ENCODE results near the gene GPR146.

GPR146 gene

DNA sequence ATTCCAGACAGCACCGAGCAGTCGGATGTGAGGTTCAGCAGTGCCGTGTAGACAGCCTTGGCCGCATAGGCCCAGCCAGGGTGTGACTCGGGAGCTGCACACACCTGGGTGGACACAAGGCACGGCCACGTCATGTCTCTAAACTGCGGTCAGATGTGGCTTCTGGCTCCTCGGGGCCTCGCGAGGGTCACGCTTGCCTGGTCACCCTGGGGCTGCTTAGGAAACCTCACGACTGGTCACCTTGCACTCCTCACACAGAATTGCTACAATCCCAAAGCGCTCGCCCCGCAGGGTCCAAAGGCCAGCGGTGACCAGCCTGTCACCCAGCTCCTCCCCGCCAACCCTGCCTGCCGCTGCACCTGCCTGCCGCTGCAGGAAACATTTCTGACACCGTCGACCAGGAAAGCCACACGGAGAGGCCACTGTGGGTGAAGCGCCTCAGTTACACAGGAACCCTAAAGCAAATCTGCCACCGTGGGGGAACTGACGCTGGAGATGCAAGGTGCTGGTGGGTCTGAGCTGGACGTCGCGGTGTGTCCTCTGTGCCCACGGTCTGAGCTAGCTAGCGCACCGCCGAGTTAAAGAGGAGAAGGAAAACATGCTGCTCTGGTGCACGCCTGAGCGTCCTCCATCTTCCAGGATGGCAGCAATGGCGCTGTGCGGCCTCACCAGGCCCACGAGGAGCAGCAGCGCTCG lies 48.6 kb downstream of the GPR146 start:
- no peak for DNase-seq (ENCODE audit: low read depth, low spot score)

DNA sequence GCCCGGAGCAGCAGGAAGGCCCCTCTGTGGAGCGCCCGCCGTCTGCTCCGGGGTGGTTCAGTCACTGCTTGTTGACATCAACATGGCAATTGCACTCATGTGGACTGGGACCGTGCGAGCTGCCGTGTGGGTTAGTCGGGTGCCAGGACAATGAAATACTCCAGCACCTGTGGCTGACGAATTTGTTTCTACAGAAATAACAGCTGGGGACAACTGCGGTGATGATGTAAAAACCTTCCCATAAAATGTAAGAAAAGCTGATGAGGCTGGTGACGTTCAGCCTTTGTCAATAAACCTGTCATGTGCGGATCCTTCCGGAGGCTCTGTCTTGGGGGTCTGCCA lies 49.1 kb downstream of the GPR146 start:
- DNase-seq (ENCODE audit: low read depth, low spot score): no peak

DNA sequence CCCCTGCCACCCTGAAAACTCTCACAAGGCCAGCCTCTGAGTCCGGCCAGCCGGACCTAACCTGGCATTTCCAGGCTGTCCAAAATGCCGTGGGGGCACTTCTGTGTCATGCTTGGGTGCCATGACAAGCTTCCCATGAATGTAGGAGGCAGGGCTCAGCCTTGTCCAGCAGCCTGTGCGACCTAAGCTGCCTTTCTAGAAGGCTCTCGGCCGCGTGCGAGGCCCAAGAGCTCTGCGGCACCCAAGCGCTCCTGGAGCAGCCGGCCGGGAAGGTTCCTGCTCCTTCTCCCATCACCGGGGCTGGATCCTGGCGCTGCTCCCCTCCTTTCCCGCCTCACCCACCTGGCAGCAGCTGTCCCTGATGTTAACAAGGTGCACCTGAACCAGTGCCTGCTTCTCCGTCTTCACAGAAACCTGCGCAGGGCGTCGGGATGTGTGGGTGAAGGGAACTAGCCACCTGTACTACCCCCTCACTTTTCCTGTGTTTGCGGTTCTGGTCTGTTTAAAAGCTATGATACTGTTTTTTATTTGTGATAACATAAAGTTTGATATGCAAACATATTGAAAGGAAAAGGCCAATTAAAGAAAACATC lies 49.7 kb downstream of the GPR146 start:
- no peak for DNase-seq (ENCODE audit: low read depth, low spot score)

DNA sequence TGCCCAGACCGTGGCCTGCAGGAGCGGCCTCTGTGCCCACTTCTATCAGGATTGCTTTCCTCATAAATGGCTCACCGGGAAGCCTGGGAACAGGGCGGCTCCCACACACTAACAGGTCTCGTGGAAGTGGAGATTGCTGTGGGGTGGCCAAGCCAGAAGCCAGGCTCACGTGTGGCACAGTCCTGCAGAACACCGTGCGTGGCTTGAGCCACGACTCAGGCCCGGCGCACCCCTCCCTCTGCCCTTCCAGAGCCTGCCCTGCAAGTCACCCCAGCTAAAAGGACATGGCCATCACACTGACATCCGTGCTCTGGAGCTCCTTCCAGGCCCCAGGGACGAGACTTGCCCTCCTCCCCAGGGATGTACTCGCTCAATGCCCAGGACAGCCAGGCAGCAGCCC lies 50.5 kb downstream of the GPR146 start:
- no peak for DNase-seq (ENCODE audit: low read depth, low spot score)

DNA sequence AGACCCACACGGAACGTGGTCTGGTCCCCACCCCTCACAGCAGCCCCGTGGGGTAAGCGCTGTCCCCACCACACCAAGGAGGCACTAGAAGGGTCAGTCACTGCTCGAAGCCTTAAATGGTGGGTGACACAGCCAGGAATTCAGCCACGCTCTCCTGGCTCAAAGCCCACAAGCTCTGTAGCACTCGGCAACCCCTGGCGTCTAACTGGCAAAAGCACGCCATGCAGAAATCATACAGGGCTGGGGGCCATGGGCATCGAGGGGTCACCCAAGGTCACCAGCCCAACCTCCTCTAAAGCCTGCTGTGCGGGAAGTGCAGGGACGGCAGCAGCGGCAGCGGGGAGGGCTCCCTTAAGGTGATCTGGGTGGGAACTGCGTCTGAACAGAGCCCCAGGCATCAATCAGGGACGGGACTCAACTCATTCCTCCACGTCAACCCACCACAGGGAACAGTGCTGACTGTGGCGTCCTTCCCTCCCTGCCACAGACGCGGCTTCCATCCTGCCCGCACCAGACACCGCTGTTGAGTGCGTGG lies 51.3 kb downstream of the GPR146 start:
- DNase-seq (ENCODE audit: low read depth, low spot score): no peak

DNA sequence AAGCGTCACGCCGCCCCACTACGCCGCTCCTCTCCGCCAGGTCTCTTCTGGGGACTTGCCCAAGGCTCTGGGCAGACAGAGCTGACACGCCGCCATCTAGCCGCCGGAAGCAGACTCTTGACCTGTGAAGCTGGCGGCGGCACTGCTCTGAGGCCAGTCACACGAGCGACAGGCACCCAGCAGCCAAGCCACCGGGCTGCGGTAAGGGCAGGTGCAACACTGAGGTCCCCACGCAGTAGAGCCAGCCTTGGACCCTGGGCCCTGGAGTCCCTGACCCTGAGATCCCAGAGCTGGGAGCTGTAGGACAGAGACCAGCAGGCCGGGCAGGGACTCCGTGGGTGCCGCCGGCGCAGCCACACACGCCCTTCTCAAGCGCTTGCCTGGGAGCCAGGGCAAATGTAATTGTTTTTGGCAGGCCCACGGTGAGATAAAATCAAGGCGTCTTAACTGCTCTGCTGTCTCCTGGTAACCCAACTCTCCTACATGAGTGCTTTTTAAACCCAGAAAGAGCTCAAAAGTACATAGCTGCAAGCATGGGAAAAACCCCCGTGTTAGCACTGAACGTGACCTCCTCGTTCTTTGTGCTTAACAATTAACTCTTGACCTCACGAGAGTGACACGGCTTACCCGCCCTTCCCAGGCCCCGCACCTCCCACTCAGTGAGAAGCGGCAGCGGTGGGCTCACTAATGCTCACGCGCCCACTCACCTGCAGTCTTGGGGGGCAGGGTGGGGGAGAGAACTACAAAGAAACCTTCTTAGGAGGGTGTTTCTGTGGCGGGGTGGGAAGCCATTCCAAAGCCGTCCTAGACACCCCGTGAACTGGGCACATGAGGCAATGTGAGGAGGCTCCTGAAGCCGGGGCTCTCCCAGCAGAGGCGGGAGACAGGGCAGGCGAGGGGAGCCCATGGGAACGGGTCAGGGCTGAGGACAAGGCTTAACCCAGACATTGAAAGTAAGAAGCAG lies 52.1 kb downstream of the GPR146 start:
- no peak for DNase-seq (ENCODE audit: low read depth, low spot score)

DNA sequence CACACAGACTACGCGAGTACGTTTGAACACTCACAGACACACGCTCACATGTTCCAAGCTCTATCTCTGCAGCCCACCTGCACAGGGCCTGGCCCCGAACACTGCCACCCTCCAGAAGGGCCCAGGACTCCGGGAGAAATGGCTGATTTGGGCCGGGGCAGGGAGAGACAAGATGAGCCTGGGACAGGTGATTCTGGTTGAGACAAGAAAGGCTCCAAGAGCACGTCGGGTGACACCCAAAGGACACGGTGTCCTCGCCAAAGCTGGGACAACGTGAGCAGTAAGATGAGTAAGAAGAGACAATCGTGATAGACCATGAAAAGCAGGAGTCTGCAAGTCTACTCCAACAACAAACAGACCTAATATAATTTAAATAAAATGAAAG lies 52.8 kb downstream of the GPR146 start:
- DNase-seq (ENCODE audit: low read depth, low spot score): no peak

DNA sequence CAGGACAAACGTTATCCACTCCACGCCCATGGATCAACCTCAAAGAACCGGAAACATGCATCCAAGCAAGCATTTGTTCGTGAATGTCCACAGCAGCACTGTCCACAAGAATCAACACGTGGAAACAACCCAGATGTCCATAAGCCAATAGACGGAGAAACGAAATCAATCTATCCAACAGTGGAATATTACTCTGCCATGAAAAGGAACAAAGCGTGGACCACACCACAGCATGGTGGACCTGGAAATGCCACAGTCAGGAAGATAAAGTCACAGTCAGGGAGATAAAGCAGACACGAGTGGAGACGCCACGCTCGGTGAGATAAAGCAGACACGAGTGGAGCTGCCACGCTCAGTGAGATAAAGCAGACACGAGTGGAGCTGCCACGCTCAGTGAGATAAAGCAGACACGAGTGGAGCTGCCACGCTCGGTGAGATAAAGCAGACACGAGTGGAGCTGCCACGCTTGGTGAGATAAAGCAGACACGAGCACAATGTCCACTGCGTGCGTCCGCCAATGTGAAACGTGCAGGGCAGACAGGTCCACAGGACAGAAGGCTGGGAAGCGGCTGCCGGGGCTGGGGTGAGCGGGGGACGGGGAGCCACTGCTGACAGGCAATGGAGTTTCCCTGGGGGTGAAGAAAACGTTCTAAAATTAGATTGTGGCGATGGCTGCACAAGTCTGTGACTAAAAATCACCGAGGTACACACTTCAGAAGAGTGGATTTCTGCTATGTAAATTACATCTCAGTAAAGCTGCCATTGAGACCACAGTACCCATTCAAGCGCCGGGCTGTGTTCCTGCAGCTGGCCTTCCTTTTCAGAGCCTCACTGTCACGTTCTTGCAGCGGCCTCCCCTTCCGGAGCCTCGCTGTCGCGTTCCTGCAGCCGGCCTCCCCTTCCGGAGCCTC lies 54.2 kb downstream of the GPR146 start:
- DNase-seq (ENCODE audit: low read depth, low spot score): no peak

DNA sequence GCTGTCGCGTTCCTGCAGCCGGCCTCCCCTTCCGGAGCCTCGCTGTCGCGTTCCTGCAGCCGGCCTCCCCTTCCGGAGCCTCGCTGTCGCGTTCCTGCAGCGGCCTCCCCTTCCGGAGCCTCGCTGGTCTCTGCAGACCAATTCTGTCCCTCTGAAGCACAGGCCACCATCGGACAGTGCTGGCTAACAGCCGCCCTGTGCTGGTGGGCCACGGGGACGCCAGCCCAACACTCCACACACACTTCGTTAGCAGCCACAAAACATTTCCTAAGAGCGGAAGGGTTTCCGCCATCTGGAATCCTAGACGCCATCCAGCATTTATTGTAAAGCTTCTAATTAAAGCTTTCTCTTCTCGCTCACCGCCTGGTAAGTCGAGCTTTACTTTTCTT lies 54.8 kb downstream of the GPR146 start:
- DNase-seq (ENCODE audit: low read depth, low spot score): no peak

DNA sequence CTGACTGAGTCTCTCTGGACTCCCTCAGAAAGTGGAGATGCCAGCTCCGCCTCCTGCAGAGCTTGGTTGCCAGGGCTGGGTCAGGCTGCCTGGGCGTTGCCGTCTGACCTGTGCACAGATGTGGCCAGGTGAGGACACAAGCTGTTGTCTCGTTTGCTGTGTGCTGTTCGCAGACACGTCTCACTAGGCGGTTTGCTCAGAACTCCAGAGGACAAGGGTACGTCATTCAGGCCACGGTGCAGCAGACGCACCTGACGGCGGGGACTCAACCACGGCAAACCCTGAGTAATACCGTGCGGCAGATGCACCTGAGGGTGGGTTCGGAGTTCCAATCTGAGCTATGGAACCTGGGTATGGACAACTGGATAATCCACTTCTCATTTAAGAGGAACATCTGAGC lies 55.3 kb downstream of the GPR146 start:
- no peak for DNase-seq (ENCODE audit: low read depth, low spot score)

DNA sequence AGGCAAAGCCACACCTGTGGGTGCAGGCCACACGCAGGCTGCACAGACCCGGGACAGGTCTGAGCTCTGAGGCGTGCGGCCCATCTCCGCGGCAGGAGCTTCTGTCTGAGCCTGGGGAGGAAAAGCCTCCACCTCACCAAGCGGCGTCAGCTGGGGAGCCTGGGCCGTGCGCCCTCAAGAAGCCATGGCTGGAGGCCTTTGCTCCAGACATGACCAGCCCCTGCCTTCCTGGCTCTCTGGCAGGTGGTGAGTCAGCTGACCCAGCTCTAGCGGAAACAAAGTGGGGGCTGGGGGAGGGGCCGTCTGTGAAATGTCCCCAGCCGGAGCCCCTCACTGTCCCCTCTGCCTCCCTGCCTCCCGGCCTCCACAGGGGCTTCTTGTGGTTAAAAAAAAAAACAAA lies 56.0 kb downstream of the GPR146 start:
- no peak for DNase-seq (ENCODE audit: low read depth, low spot score)

DNA sequence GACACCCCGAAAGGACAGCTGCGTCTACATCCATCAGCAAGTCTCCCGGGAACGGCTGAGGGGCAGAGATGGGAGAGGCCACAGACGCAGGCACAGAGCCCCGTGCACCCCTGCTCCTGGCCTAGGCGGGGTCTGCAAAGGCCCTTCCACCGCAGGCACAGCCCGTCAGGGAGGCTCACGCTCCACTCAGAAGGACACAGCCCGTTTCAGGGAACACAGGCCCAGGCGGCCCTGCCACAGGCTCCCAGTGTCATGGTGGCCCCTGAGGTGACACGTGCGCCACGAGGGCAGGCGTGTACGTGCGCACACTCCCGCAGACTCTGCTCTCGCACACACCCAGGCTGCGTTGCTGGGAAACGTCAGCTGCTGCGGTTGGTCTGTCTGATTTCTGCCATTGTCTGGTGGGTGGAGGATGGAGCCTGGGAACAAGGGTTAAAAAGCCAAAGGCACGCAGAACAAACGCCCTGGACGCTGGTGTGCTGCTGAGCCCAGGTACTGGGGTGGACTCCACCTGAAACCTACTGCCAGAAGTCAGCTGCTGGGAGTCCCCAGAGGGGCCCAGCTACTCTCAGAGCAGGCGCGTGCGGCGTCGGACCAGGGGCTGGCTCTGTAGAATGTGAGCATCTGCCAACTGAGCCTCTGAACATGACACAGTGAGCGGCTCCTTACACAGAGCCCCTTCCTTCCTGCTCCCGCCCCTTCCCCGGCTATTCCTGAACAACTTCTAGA lies 56.7 kb downstream of the GPR146 start:
- DNase-seq (ENCODE audit: low read depth, low spot score): no peak

DNA sequence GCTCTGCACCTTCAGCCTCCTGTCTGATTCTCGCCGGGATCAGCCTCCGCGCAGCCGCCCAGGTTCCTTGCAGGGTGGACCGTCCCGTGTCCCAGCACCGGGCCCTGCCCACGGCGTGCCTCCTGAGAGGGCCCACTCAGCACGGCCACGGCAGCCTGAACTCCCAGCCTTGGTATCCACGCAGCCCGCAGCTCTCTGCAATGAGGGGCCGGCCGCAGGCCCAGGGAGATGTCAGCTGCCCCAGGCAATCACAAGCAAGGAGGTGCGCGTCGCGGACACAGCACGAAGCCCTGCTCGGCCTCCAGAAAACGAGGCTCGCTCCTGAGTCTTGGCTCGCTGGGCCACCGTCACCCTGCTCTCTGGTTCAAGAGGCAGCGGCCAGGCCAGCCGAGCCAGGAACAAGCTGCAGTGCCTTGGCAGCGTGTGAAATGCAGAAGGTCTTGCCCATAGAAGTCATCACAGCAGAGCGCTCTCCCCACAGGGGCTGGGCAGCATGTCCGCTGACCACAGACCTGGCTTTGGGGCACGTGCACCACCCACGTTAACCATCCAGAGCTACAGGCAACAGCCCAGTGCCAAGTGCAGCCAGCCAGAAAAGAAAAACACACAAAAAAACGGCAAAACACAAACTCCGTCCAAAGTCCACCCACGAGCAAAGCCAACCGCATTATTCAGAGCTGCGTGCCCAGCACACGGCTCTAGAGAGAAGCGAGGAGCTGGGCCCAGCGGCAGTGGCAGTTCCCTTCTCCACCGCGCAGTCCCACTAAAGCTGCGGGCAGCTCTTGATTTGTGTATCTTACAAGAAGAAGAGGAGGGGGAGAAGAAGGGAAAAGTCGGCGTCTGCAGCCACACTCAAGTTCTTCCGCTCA lies 57.5 kb downstream of the GPR146 start:
- no peak for DNase-seq (ENCODE audit: low read depth, low spot score)

DNA sequence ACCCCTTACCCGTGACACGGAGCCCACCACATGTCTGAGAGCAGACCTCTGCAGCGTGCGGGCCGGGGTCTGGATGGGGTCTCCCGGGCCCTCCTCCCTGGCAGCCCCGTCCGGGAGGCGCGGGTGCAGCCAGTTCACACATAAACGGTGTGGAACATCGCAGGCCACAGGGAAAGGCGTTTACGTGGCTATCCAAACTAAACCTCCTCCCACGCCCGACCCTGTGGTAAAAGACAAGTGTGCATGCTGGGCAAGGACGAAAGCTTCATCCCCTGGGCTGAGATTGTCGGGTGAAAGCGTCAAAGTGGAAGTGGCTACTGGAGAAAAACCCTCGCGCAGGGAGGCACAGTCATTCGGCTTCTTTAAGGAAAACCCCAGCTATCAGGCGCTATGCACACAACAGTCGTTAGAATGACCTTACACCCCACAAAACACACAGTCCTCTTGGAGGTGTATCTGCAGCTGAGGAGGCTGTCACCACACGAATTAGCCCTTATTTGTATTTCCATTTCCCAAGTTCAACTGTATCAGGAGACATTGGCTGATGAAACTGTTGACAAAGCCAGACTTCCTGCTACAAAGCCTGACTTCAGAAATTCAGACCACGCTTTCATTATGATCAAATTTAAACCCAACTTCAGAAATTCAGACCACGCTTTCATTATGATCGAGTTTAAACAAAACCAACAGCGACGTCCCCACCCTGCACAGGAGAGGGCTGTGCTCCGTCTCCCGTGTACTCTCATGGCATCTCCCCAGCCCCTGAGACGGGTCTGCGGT lies 58.9 kb downstream of the GPR146 start:
- no peak for DNase-seq (ENCODE audit: low read depth, low spot score)

DNA sequence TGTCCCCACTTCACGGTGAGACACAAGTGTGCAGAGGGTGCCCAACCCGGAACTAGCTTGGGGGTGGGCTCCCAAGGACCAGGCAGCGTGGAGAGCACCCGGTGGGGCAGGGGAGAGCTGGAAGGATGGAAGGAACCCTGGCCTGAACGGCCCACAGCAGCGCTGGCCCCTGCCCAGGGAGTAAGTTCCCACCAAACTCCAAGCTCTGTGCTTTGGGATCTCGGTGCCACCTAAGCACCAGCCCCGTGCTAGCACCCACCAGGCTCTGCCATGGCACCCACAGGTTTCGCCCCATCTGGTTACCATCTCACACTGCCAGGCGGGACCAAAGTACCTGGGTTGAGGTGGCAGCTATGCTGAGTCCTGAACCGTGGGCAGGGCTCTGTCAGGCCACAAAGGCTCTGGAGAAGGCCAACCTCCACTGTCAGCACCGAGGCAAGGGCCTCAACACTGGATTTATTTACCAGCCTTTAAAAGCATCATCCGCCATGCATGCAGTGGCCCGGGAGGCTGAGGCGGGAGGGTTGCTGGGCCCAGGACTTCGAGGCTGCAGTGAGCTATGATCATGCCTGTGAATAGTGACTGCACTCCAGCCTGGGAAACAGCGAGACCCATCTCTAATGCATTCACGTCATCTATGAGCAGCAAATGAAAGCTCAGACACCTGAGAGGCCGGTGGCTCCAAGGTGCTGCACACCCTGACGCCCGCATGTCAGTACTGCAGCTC lies 59.6 kb downstream of the GPR146 start:
- no peak for DNase-seq (ENCODE audit: low read depth, low spot score)

DNA sequence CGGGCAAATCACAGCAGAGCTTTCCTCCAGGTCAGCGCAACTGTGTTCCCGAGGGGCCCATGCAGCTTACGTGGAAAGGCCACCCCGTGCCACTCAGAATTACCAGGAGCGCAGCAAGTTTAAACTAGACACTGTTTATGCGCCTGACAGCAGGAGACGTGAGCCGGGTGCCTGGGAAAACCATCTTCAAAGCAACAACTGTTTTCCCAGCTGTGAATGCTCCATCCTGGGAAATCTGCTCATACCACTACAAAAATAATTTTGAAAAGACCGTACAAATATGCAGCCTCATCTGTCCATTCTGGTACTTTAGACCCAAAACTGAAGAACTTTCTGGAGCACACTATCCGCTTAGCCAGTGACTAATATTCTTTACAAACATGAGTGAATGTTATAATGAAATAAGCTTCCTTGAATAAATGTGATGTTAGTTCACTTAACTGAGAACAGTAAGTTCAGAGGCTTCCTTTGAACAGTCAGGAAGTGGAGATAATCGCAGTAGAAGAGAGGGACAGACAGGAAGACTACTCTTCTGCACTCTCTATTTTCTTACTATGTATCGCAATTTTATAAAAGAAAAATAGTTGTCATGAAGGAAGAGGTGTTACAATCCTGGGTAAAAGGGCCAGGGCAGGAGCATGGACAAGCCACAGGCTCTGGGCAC lies 60.3 kb downstream of the GPR146 start:
- peak; percentile 81 for DNase-seq (ENCODE audit: low read depth, low spot score)

DNA sequence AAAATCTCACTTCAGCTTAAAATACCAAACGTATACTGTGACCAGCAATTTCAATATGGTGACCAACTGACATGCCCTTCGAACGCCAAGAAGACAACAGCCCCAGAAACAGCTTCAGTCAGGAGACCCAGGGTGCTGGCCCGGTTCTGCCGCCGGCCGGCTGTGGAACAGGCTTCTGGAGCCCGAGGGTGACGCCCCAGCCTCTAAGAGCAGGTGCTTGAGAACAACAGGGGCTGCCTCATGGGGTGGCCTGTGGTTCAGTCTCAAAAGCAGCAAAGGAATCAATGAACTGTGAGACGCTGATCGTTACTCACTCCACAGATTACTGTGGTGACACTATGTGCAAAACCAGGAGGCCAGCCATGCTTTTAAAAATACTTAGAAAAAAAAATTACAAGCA lies 60.8 kb downstream of the GPR146 start:
- DNase-seq (ENCODE audit: low read depth, low spot score): no peak

Measured in smooth muscle cell of the brain vasculature (primary cell).